B cell (primary cell): ENCODE measurements around the gene IGHMBP2. TPM values are rescaled to one million over a fixed set of nuclear protein-coding genes. Genes with fewer than 3 reads are reported as not detected.

Source experiments
- ATAC-seq: fragments of 200-7000 bp; cut with Tn5 transposase; one replicate; pipeline ENCODE4 v1.10.0; 2021; ENCODE audit warnings: low read depth, mild to moderate bottlenecking, moderate number of reproducible peaks, moderate library complexity
- CTCF ChIA-PET: fragments of 350-600 bp; sonication (Branson Sonifier 250); formaldehyde crosslinking; loops from one replicate; lab custom pipeline; 2021; ENCODE audit warnings: antibody characterized with exemption, inconsistent platforms; lab: Charles Lee
- POLR2A ChIA-PET: fragments of 350-600 bp; sonication (Branson Sonifier 250); formaldehyde crosslinking; loops from one replicate; lab custom pipeline; 2021; ENCODE audit warnings: antibody characterized with exemption; lab: Charles Lee
- DNase-seq: peaks from one replicate; pipeline ENCODE4 v3.0.0; 2013
- H2AFZ ChIP-seq: 2 replicates; pipeline ENCODE4 v1.6.1; 2012; ENCODE audit warnings: mild to moderate bottlenecking, low read depth, low read length; ENCODE audit not compliant: insufficient read depth, poor library complexity, severe bottlenecking
- H3K27ac ChIP-seq, 2 donors: 1 replicate in 1 of 2; 2 replicates in 1 of 2; pipeline ENCODE4 v1.5.1; 2012 to 2013; ENCODE audit warnings: low read length in 2 of 2, mild to moderate bottlenecking in 2 of 2, moderate library complexity in 1 of 2
- H3K27me3 ChIP-seq, 4 experiments: fragments of 200-600 bp in 1 of 4; sonication (generic) in 1 of 4; replicated peaks in 1 of 4; 1 replicate in 2 of 4; 2 replicates in 2 of 4; pipeline versions ENCODE4 v1.6.1 to v1.7.0; 2013 to 2016; ENCODE audit warnings: low read length in 3 of 4, mild to moderate bottlenecking in 2 of 4, mixed read lengths in 1 of 4, moderate library complexity in 1 of 4; ENCODE audit not compliant: insufficient read depth in 4 of 4, control insufficient read depth in 3 of 4; ENCODE audit errors: control extremely low read depth in 1 of 4
- H3K36me3 ChIP-seq, 2 experiments: replicated peaks in 1 of 2; 1 replicate in 1 of 2; 2 replicates in 1 of 2; pipeline versions ENCODE4 v1.6.1 to v1.7.1; 2013; ENCODE audit warnings: low read length in 1 of 2; ENCODE audit not compliant: insufficient read depth in 2 of 2, control insufficient read depth in 1 of 2; ENCODE audit errors: control extremely low read depth in 1 of 2, extremely low read depth in 1 of 2
- H3K4me1 ChIP-seq, 2 donors: fragments of 200-600 bp in 1 of 2; sonication (generic) in 1 of 2; 1 replicate in 1 of 2; 2 replicates in 1 of 2; pipeline versions ENCODE4 v1.5.1 to v1.6.1; 2013 to 2017; ENCODE audit warnings: low read length in 2 of 2; ENCODE audit not compliant: control insufficient read depth in 2 of 2, insufficient read depth in 2 of 2
- H3K4me2 ChIP-seq: replicated peaks from 2 replicates; pipeline ENCODE3; 2012; ENCODE audit warnings: mild to moderate bottlenecking, low read depth, low read length; ENCODE audit not compliant: poor library complexity, severe bottlenecking
- H3K4me3 ChIP-seq, 5 experiments: fragments of 200-600 bp in 1 of 5; sonication (generic) in 1 of 5; 1 replicate in 3 of 5; 2 replicates in 2 of 5; pipeline versions ENCODE4 v1.5.1 to v1.7.0; 2011 to 2016; ENCODE audit warnings: low read length in 4 of 5, mild to moderate bottlenecking in 4 of 5, low read depth in 2 of 5, control low read depth in 1 of 5, moderate library complexity in 1 of 5; ENCODE audit not compliant: insufficient read depth in 1 of 5; ENCODE audit errors: control extremely low read depth in 1 of 5, extremely low read depth in 1 of 5
- H3K79me2 ChIP-seq: fragments of 200-600 bp; sonication (generic); one replicate; pipeline ENCODE4 v1.6.0; 2016; ENCODE audit warnings: low read length; ENCODE audit not compliant: control insufficient read depth, insufficient read depth
- H3K9ac ChIP-seq: fragments of 200-600 bp; sonication (generic); 2 replicates; pipeline ENCODE4 v1.6.1; 2017; ENCODE audit warnings: mild to moderate bottlenecking, low read length, moderate library complexity
- H3K9me3 ChIP-seq, 3 donors: one replicate each; pipeline versions ENCODE4 v1.6.1 to v1.7.1; 2013; ENCODE audit warnings: low read length in 2 of 3; ENCODE audit not compliant: control insufficient read depth in 2 of 3, insufficient read depth in 1 of 3; ENCODE audit errors: control extremely low read depth in 1 of 3
- H4K20me1 ChIP-seq: 2 replicates; pipeline ENCODE4 v1.6.0; 2012; ENCODE audit warnings: mild to moderate bottlenecking, low read length; ENCODE audit not compliant: insufficient read depth, control insufficient read depth, poor library complexity, severe bottlenecking
- H3K27ac Mint-ChIP-seq: one replicate; pipeline ENCODE4 v1.8.0; 2021; ENCODE audit warnings: mixed read lengths
- H3K27me3 Mint-ChIP-seq: one replicate; pipeline ENCODE4 v1.8.0; 2021; ENCODE audit warnings: mixed read lengths
- H3K4me1 Mint-ChIP-seq: one replicate; pipeline ENCODE4 v1.8.0; 2021; ENCODE audit warnings: mixed read lengths
- H3K4me3 Mint-ChIP-seq: one replicate; pipeline ENCODE4 v1.8.0; 2021; ENCODE audit warnings: mixed read lengths
- H3K9me3 Mint-ChIP-seq: one replicate; pipeline ENCODE4 v1.8.0; 2022; ENCODE audit warnings: mixed read lengths; ENCODE audit not compliant: insufficient read depth
- EZH2 ChIP-seq: IDR thresholded peaks from 2 replicates; pipeline ENCODE4 v1.6.1; 2012; ENCODE audit warnings: borderline replicate concordance, low read depth, mild to moderate bottlenecking, moderate library complexity, low read length; ENCODE audit not compliant: insufficient read depth, poor library complexity, severe bottlenecking
- WGBS: methylation state at CpG from one replicate; pipeline ENCODE4 v1.1.5; 2013; ENCODE audit warnings: missing lambda C conversion rate; ENCODE audit not compliant: insufficient coverage; 5-methylcytosine and 5-hydroxymethylcytosine counted together
- intact Hi-C: fragments of 100-400 bp; cut with micrococcal nuclease; formaldehyde crosslinking; loops from one replicate; pipeline ENCODE4 v1.10.0; 2022
- polyA plus RNA-seq: library from polyadenylated mRNA; depleted of rRNA; stranded (reverse); fragments of >200 nt; gene quantifications from 2 replicates; pipeline ENCODE4 v1.2.3, GENCODE V29; 2012
- total RNA-seq, 2 donors: library from RNA; stranded (reverse); fragments of 120-200 nt in 1 of 2; gene quantifications; 1 replicate in 1 of 2; 2 replicates in 1 of 2; pipeline versions ENCODE4 v1.2.3 to v1.2.4, GENCODE V29; 2013 to 2022
- TF ChIP-seq, protein P1 (sequence below): fragments of 200-600 bp; IDR thresholded peaks from one replicate; pipeline ENCODE4 v1.8.0; 2022; ENCODE audit warnings: antibody characterized with exemption, mild to moderate bottlenecking

Gene IGHMBP2
- total and polyA plus RNA-seq, 2 donors (not counting 1 experiment from before 2014, with no cell fraction given) = 41.4 to 42.9 TPM

DNA sequence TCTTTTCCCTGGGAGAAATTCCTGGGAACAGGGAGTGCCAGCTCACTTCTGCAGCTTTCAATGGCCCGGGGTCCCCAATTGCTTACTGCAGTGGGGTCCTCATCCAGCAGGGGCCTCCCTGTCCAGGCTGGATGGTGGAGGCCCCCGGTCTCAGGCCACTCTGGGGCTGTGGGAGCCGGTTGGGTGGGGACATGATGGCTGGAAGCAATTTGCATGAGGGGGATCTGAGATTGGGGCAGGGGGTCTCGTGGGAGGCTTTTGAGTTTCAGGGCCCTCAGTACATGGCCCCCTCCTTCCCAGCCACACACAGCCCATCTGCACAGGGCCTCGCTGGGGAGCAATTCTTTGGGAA lies 51.9 kb downstream of the IGHMBP2 start:
- Histone ChIP-seq H4K20me1 (no peaks in the 10 kb centered on the region), H3K4me2 (peak overlapping the region; percentile 61), H3K9me3 (peaks cover 0 to 13% (median 0%) of the 10 kb centered on the region in 3 donors), H3K27me3 (peaks cover 0 to 8% (median 0%) of the 10 kb centered on the region in 4 experiments), H3K79me2 (no peaks in the 10 kb centered on the region), H3K4me1 (peaks cover 4 to 13% of the 10 kb centered on the region in 2 donors), H3K4me3 (peak overlapping the region in 1 of 5 experiments; percentile 14), H3K27ac (no peak overlapping the region), H2AFZ (peak overlapping the region; percentile 69), H3K9ac (peak overlapping the region; percentile 32), H3K36me3 (no peaks in the 10 kb centered on the region)
- peaks cover 8% of the 10 kb centered on the region for H3K4me1 Mint-ChIP-seq
- WGBS = 9% methylated on average over 2 of the region's 5 CpGs
- no peak overlapping the region for H3K27ac Mint-ChIP-seq
- ATAC-seq (no peak), DNase-seq (no peak)
- intact Hi-C loops = no loop called here
- H3K9me3 Mint-ChIP-seq = no peaks in the 10 kb centered on the region
- no peaks in the 10 kb centered on the region for H3K27me3 Mint-ChIP-seq
- H3K4me3 Mint-ChIP-seq = peak overlapping the region; percentile 69
- ChIA-PET POLR2A (no interaction called here), CTCF (no interaction called here)
- TF ChIP-seq, protein P1, sequence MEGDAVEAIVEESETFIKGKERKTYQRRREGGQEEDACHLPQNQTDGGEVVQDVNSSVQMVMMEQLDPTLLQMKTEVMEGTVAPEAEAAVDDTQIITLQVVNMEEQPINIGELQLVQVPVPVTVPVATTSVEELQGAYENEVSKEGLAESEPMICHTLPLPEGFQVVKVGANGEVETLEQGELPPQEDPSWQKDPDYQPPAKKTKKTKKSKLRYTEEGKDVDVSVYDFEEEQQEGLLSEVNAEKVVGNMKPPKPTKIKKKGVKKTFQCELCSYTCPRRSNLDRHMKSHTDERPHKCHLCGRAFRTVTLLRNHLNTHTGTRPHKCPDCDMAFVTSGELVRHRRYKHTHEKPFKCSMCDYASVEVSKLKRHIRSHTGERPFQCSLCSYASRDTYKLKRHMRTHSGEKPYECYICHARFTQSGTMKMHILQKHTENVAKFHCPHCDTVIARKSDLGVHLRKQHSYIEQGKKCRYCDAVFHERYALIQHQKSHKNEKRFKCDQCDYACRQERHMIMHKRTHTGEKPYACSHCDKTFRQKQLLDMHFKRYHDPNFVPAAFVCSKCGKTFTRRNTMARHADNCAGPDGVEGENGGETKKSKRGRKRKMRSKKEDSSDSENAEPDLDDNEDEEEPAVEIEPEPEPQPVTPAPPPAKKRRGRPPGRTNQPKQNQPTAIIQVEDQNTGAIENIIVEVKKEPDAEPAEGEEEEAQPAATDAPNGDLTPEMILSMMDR = no peak
- no peak for TF ChIP-seq EZH2

DNA sequence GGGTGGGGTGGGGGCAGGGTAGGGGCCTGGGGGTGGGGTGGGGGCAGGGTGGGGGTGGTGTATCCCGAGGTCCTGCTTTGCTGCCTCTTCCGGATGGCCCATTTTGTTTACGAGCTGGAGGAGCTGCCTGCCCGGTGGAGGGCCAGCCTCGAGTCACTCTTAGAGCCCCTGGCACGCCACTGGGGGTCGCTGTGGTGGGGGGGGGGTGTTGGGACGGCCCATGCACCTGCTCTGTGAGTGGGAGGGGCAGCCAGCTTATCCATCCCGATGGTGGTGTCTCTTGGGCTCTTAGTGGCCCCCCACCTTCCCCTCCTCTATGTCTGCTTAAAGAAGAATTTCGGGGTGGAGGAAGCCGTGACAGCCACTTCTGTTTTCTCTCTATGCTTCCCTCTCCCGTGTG lies 52.5 kb downstream of the IGHMBP2 start:
- 0% methylated on average over 4 of the region's 12 CpGs for WGBS
- H3K27ac Mint-ChIP-seq = no peak overlapping the region

More for the DNA sequence above, 52.5 kb downstream of the IGHMBP2 start:
- Histone ChIP-seq H3K4me2 (peak overlapping the region; percentile 22), H3K9ac (no peak overlapping the region), H3K27ac (no peak overlapping the region), H3K79me2 (no peaks in the 10 kb centered on the region), H3K4me3 (no peak overlapping the region), H3K36me3 (no peaks in the 10 kb centered on the region), H4K20me1 (no peaks in the 10 kb centered on the region), H3K9me3 (peaks cover 0 to 13% (median 0%) of the 10 kb centered on the region in 3 donors), H3K4me1 (peaks cover 4 to 13% of the 10 kb centered on the region in 2 donors), H3K27me3 (peaks cover 0 to 8% (median 0%) of the 10 kb centered on the region in 4 experiments), H2AFZ (no peak overlapping the region)
- Mint-ChIP-seq H3K27me3 (no peaks in the 10 kb centered on the region), H3K4me3 (no peak overlapping the region), H3K9me3 (no peaks in the 10 kb centered on the region), H3K4me1 (peaks cover 8% of the 10 kb centered on the region)
- ChIA-PET POLR2A (no interaction called here), CTCF (interaction anchor here (1.6 kb wide), 1 partner anchor 132 kb away, joined by 5 read pairs; no protein-coding TSS in a partner anchor)
- ATAC-seq = no peak
- peak; percentile 53 for DNase-seq
- intact Hi-C loops = loop anchor here (2.0 kb wide), 1 partner anchor 133 kb away; no protein-coding TSS in a partner anchor
- TF ChIP-seq, protein P1 = peak; percentile 27
- no peak for TF ChIP-seq EZH2
